AG04450 (cell line): ENCODE results near the gene AK9. TPM values are rescaled to one million over a fixed set of nuclear protein-coding genes. Genes with fewer than 3 reads are reported as not detected.

Experiments used
- CTCF ChIA-PET: fragments of 300-600, 350-600 bp; formaldehyde crosslinking; extraction: SDS; loops from one replicate; lab custom pipeline; 2022; ENCODE audit warnings: antibody characterized with exemption, inconsistent platforms; lab: Charles Lee
- POLR2A ChIA-PET: fragments of 350-600 bp; formaldehyde crosslinking; extraction: SDS; loops from one replicate; lab custom pipeline; 2021; ENCODE audit warnings: antibody characterized with exemption, inconsistent platforms; lab: Yijun Ruan, JAX
- DNase-seq: peaks from one replicate; pipeline ENCODE4 v3.0.0-alpha.2; 2011; ENCODE audit warnings: low read depth, low spot score
- H3K27ac ChIP-seq: one replicate; pipeline ENCODE4 v1.5.1; 2012; ENCODE audit warnings: low read depth, low read length, control low read depth
- H3K27me3 ChIP-seq: one replicate; pipeline ENCODE4 v1.6.0; 2012; ENCODE audit warnings: low read length; ENCODE audit not compliant: control insufficient read depth, insufficient read depth
- H3K4me3 ChIP-seq: 2 replicates; pipeline ENCODE4 v1.5.1; 2011; ENCODE audit warnings: mild to moderate bottlenecking, low read depth, low read length, control low read depth
- H3K9me3 ChIP-seq: 2 replicates; pipeline ENCODE4 v1.5.1; 2012; ENCODE audit warnings: low read length; ENCODE audit not compliant: control insufficient read depth, insufficient read depth
- CTCF ChIP-seq: IDR thresholded peaks from 2 replicates; pipeline ENCODE4 v1.5.1; 2011; ENCODE audit warnings: low read depth, low read length, control low read depth, inconsistent platforms
- polyA plus RNA-seq: library from polyadenylated mRNA; depleted of rRNA; stranded (reverse); fragments of >200 nt; gene quantifications from 2 replicates; pipeline ENCODE4 v1.2.3, GENCODE V29; 2011

Gene AK9
- polyA plus RNA-seq, 1 experiment, result 3.6 TPM

GRCh38 chr6:109507490-109508072 lies 183.4 kb downstream of the AK9 start:
- POLR2A ChIA-PET, result no interaction called here
- Histone ChIP-seq H3K27ac (no peak overlapping the region), H3K27me3 (peaks cover 3% of the 10 kb centered on the region), H3K9me3 (no peaks in the 10 kb centered on the region), H3K4me3 (no peak overlapping the region)
- no peak for TF ChIP-seq CTCF
- CTCF ChIA-PET, result interaction anchor here (0.5 kb wide), 1 partner anchor 197 kb away, joined by 4 read pairs; no protein-coding TSS in a partner anchor
- no peak for DNase-seq

- Histone ChIP-seq H3K9me3 (no peaks in the 10 kb centered on the region), H3K4me3 (no peak overlapping the region), H3K27ac (no peak overlapping the region), H3K27me3 (peaks cover 3% of the 10 kb centered on the region)
- no peak for TF ChIP-seq CTCF
- CTCF ChIA-PET, result interaction anchor here (0.5 kb wide), 1 partner anchor 197 kb away, joined by 4 read pairs; no protein-coding TSS in a partner anchor
- DNase-seq, result no peak
- POLR2A ChIA-PET, result no interaction called here
Measured at GRCh38 chr6:109506841-109507240, 184.2 kb downstream of the AK9 start.

- POLR2A ChIA-PET, result no interaction called here
- no peak for TF ChIP-seq CTCF
- Histone ChIP-seq H3K9me3 (no peaks in the 10 kb centered on the region), H3K27ac (no peak overlapping the region), H3K4me3 (no peak overlapping the region), H3K27me3 (peaks cover 3% of the 10 kb centered on the region)
- no peak for DNase-seq
- CTCF ChIA-PET, result no interaction called here
Measured at GRCh38 chr6:109506314-109506713, 184.7 kb downstream of the AK9 start.

- DNase-seq, result no peak
- Histone ChIP-seq H3K4me3 (no peak overlapping the region), H3K9me3 (no peaks in the 10 kb centered on the region), H3K27me3 (peaks cover 5% of the 10 kb centered on the region), H3K27ac (no peak overlapping the region)
- ChIA-PET CTCF (no interaction called here), POLR2A (no interaction called here)
- TF ChIP-seq CTCF, result no peak
Measured at GRCh38 chr6:109503327-109504224, 187.4 kb downstream of the AK9 start.

GRCh38 chr6:109498936-109499335 lies 192.1 kb downstream of the AK9 start:
- Histone ChIP-seq H3K27me3 (peaks cover 7% of the 10 kb centered on the region), H3K27ac (no peak overlapping the region), H3K9me3 (no peaks in the 10 kb centered on the region), H3K4me3 (no peak overlapping the region)
- no peak for TF ChIP-seq CTCF
- ChIA-PET CTCF (no interaction called here), POLR2A (no interaction called here)
- DNase-seq, result no peak
